Measurements from ENCODE around the gene ZNF529.
"Not testable (repeated sequence)": the region's sequence is repeated elsewhere in the genome, so short reads cannot be mapped to it uniquely, and the experiment has no call there.

The ZNF529 gene

DNA sequence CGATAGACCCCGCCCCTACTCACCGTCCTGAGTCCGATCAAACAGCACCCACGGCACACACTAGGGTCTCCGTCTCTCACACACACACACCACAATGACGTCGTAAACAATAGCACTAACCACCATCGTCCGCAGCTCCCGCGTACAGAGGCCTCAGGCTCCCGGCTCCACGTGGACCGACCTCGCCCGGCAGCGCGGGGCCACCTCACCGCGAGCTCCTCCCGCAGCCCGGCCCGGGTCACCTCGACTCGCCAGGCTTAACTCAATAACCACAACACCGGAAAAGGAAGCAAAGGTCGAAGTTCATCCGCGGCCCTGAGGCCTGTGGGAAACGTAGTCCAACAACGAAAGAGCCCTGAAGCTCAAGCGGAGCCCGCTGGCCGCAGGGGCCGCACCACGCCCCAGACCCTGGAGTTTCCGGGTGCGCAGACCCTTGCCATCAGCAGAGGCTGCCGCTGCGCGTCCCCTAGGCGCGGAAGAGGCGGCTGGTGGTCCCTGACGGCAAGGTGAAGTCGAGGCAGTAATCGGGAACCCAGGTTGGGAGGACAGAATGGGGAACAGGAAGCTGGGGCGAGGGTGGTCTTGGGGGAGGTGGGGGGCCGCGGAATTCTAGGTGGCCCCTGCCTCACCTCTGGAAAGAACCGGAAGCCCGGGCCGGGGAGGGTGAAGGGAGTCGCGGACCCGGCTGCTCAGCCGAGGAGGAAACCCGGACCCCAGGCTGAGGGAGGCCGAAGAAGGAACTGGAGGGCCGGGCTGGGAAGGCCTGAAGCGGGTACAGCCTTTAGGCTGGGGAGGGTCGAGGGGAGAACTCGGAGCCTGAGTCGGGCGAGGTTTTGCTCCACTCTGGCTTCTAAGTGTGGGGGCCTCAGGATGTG, at the start of gene ZNF529:
ZNF529 (minus strand) TSS at position 273 of the 875 bp plus-strand sequence. CDS start 946 bp downstream, outside the sequence.
- DNase-seq (ENCODE audit: low spot score): peak; percentile 90

DNA sequence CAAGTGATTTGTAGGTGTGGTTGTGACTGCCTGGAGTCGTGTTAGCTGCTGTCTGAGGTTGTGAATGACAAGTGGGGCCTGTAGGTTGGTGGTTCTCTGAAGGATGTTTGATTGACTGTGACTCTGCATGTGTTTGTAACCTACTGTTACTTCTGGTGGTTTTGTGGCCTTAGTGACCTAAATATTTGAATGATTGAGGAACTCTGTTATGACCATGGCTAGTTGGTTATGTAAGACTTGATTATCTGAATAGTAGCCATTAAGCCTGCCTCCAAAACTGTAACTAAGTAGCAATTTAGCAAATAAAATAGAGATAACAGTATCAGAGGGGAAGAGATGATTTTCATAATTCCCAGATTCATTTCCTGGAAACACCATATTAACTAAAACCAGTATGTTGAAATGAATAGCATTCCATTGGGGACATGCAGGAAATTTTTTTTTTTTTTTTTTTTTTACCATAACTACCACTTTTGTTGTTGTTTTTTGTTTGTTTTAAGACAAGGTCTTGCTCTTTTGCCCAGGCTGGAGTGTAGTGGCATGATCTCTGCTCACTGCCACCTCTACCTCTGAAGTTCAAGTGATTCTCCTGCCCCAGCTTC, 32.9 kb upstream of the ZNF529 start:
- no peak for DNase-seq (ENCODE audit: low spot score)

DNA sequence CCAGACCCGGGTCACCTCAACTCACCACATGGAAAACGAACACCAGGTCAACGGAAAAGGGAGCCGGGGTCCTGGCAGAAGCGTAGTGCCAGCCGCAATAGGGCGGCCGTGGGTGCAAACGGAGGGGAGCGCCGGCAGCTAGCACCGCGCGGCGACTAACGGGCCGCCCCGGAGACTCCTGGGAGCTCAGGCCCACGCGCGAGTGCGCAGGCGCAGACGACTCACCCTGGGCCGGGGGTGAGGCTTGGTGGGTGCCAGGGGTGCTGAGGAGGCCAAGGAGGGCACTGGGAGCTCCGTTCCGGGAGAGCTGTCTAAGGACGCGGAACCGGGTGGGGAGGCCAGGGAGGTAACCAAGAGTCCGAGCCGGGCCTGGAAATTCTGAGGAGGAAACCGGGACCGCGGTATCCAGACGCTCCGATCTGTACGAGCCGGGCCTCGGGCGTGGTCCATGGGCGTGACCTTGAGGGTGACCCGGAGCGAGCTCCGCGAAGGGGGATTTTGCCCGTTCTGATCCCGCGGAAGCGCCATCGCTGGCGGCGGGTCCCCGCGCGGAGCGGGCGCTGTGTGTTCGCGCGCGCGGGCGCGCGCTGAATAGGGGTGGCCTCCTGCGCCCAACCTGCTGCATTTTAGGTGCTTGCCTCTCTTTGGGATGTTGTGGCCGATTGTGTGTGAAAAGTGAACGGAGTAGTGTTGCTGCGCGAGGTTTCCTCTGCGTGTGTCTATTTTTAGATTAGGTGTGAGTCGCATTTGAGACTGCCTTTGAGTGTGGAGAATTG, 32.2 kb upstream of the ZNF529 start, which contains the start of gene ZNF382:
ZNF382 (plus strand) TSS at position 213 of the 776 bp plus-strand sequence. CDS start 4,602 bp downstream, outside the sequence.
- peak; percentile 94 for DNase-seq (ENCODE audit: low spot score)

DNA sequence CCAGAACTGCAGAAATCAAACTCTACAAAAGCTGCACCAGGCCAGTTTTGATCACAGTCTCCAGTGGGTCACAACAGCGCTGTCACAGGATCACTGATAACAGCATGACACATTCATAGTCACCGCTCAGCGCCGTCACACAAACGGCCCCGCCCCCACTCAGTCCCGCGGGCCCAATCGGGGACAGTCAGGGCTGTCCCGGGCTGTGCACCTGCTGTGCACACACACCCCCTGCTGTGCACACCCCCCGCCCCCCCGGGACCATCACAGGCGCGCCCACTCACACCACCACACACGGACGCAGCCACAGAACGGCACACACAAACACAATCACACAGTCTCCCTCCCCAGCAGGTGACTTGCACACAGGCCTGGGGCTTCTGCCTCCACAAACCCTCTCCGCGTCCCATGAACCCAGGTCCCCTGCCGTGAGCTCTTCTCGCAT, 31.6 kb upstream of the ZNF529 start:
- peak; percentile 88 for DNase-seq (ENCODE audit: low spot score)

DNA sequence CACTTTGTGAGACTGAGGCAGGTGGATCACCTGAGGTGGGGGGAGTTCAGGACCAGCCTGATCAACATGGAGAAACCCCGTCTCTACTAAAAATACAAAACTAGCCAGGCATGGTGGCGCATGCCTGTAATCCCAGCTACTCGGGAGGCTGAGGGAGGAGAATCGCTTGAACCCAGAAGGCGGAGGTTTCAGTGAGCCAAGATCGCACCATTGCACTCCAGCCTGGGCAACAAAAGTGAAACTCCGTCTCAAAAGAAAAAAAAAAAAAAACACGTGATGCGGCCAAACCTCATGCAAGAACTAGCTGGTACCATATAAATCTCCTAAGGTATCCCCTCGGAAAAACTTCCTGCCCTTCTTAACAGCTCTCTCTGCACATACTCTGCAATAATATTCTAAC, 29.6 kb upstream of the ZNF529 start:
- not testable (repeated sequence) for DNase-seq (ENCODE audit: low spot score)

DNA sequence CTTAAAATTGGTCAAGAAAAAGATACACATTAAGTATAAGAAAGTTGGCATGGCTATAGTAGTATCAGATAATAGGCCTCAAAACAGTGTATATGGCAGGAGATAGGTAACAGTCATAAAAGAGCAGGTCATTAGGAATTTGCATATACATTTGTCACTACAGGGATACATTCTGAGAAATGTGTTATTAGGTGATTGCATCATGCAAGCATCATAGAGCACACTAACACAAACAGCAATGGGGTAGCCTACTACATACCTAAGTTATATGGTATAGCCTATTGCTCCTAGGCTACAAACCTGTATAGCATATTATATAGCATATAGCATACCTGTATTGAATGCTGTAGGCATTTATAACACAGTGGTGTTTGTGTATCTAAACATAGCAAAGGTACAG, 6.2 kb upstream of the ZNF529 start:
- no peak for DNase-seq (ENCODE audit: low spot score)

DNA sequence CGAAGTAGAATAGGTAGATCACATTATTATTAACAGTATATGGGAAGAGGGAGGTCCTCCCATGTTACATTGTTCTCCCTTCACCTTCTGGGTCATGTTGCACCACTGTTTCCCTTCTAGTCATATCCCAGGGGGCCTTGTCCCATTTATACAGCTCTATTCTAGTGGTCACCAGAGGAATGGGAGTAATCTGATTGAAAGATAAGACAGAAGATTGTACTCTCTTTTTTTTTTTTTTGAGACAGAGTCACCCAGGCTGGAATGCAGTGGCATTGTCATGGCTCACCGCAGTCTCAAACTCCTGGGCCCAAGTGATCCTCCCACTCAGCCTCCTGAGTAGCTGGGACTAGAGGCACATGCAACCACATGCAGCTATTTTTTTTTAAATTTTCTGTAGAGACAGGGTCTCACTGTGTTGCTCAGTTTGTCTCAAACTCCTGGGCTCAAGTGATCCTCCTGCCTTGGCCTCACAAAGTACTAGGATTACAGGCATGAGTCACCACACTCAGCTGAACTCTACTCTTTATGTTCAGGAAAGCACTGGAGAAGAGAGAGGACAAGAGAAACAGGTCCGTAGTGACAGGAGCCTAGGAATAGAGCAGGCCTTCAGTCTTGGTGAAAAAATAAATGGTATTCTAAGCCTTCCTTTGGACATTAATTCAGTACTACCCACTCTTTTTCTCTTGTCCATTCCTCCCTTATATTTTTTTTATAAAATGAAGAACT, 4.3 kb upstream of the ZNF529 start:
- no peak for DNase-seq (ENCODE audit: low spot score)

DNA sequence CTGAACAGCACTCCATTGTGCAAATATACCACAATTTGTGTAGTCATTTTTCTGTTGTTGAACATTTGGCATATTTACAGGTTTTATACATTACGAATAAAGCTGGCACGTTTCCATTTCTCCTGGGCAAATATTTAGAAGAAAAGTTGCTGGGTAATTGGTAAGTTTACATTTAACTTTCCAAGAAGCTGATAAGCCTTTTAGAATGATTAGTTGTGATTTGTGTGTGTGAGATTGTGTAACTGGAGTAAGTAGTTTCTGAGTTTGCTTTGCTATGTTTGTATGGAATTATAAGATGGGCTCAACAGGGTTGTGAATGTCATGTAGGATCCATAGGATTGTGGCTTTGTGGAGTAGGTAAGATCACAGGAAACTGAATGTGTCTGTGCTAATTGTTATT, 1.6 kb upstream of the ZNF529 start:
- no peak for DNase-seq (ENCODE audit: low spot score)

DNA sequence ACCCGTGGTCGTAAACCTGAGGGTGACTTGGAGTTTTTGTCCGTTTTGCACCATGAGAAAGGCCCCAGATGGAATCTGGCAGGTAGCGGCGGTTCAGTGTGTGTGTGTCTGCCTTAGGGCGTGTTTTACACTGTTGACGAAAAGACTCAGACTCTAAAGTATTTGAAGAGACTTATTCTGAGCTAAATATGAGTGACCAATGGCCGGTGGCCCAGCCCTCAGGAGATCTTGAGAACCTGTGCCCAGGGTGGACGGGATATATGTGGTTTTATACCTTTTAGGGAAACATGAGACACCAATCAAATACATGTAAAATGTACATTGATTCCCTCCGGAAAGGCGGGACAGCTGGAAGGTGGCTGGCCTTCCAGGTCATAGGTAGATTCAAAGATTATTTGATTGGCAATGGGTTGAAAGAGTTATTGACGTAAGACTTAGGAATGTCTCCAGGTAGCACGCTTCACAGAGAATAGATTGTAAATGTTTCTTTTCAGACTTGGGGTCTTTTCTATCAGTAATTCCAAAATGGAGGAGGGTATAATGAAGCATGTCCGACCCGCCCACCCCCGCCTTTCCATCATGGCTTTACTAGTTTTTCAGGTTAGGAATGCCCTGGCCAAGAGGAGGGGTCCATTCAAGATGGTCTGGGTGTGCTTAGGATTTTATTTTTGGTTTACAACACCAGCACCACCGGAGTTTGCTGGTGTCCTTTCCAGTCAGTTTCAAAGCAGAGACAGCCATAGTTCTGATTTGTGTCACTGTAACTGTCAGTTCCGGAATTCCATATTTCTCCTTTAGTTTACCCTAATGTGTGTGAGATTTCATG, 1.0 kb upstream of the ZNF529 start:
- DNase-seq (ENCODE audit: low spot score): no peak

DNA sequence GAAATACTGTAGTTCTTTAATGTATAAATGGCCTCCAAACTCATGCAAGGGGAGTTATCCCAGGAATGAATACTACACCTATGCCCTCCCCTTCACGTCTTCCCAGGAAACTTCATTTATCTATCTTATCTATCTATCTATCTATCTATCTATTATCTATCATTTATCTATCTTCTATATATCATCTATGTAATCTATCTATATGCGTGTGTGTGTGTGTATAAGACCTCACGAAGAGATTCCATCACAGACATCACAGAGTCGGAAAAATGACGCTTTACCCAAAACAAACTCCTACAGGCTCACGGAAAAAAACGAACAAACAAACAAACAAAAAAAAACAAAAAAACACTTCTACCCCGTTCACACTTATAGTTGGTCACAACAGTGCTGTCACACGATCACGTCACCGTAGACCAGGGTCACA, 486 bp downstream of the ZNF529 start:
- no peak for DNase-seq (ENCODE audit: low spot score)

DNA sequence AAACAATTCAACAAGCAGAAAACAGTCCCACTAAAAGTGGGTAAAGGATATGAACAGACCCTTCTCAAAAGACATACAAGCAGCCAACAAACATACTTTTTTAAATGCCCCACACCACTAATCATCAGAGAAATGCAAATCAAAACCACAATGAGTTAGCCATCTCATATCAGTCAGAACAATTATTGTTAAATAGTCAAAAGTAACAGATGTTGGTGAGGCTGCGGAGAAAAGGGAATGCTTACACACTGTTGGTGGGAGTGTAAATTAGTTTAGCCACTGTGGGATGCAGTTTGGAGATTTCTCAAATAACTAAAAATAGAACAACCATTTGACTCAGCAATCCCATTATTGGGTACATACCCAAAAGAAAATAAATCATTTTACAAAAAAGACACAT, 8.7 kb downstream of the ZNF529 start:
- DNase-seq (ENCODE audit: low spot score): no peak

DNA sequence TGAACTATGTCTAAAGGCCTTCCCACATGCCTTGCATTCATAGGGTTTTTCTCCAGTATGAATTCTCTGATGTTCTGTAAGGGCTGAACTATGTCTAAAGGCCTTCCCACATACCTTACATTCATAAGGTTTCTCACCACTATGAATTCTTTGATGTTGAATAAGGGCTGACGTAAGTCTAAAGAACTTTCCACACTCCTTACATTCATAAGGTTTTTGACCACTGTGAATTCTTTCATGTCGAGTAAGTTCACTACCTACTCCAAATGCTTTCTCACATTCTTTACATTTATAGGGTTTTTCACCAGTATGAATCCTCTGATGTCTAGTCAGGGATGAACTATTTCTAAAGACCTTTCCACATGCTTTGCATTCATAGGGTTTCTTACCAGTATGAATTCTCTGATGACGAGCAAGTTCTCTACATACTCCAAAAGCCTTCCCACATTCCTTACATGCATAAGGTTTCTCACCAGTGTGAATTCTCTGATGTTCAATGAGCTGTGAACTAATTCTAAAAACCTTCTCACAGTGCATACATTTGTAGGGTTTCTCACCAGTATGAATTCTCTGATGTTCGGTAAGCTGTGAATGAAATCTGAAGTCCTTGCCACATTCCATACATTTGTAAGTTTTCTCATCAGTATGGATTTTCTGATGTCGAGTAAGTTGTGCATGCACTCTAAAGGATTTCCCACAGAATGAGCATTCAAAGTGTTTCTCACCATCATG, 25.9 kb downstream of the ZNF529 start:
- DNase-seq (ENCODE audit: low spot score): no peak

DNA sequence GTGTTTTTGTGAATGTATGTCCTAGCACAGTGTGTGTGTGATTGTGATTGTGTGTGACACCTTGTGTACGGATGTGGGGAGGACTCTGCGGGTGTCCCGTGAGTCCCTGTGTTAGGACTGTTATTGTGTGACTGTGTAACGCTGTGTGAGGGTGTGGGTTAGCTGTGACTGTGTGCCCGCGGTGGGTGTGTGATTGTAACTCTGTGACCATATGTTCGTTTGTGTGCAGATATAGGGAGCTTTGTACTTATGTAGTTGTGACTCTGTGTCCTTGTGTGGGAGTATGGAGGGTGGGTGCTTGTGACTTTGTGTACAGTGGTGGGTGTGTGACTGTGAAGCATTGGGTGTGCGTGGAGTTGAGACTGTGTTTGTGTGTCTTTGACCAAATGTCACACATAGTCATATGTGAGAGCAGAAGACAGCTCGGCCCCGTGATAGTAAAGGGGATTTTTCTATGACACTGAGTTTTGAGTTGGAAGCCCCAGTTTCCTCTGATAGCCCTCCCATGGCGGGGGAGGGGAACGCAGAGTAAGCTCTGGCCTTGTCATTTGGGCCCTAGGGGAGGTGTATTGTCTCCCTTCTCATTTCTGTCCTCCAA, 44.1 kb downstream of the ZNF529 start:
- peak; percentile 16 for DNase-seq (ENCODE audit: low spot score)

DNA sequence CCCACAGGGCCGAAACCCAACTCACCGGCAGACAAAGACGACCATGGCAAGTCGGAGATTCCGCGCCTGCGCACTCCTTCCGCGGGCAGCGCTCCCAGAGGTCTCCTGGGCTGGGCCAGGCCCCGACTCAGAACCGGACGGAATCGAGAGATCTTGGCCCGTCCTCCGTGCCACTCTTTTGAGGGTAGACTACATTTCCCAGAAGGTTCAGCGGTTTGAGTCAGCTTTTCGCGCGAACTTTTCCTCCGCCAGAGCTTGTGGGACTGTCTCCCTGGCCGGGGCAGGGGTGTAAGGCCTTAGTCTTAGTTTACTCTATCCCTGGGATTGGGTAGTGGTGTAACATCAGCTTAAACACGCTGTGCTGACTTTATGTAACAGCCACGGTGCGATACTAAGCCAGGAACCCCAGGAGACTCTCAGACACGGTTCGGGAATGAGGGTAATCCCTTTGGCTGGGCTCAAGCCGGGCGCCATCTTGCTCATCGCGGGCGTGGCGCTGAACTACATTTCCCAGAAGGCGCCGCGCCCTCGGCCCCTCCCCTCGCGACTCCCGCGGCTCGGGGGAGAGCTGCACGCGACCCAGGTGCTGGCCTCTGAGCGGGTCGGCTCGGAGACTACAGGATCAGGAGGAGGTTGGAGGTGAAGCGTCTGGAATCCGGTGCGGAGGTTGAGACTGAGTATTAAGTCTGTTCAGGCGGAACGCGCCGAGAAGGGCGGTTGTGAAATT, 44.7 kb downstream of the ZNF529 start, which contains the start of gene ZNF260:
ZNF260 (minus strand) TSS at position 78 of the 727 bp plus-strand sequence. CDS start 13,033 bp downstream, outside the sequence.
- peak; percentile 94 for DNase-seq (ENCODE audit: low spot score)

DNA sequence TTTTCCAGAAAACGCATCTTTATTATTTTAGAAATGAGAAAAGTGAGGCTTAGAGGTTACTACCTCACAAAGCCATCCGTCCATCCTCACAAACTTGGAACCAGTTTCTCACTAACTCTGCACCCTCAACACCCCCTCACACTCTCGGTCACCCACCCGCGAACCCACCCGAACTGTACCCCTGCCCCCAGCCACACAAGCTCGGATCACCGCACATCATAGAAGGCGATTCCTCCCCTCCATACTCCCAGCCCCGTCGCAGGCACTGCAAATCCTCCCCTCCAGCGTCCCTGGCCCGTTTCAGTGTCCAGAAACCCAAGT, 45.3 kb downstream of the ZNF529 start:
- DNase-seq (ENCODE audit: low spot score): no peak

DNA sequence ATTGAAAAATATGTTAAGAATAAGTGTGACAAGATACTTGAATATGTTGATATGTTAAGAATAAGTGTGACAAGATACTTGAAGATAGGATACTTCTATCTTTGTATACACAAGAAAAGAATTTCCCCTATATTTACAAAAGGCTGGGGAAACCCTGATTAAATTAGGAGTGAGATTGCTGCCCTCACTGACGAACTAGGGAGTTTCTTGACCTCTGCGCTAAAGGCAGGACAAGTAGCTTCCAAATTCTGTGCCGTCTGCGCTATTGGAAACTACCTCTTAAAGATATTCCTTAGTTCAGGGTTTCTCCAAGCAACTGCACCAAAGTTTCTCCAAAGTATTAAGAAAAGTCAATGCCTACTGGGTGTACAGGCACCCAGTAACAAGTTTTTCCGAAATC, 45.8 kb downstream of the ZNF529 start:
- no peak for DNase-seq (ENCODE audit: low spot score)

DNA sequence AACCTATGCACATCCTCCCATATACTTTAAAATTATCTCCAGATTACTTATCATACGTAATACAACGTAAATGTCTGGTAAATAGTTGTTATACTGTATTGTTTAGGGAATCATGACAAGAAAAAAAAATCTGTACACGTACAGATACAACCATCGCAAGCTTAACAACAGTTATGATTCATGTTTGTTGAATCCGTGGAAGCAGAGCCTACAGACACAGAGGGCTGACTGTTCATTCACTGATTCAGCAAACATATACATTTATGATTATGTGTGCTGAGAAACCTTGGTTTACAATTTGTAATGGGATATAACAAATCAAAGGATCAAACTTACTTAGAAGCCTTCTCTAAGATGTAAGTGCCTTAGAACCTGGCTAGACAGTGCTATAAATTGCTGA, 46.5 kb downstream of the ZNF529 start:
- no peak for DNase-seq (ENCODE audit: low spot score)

DNA sequence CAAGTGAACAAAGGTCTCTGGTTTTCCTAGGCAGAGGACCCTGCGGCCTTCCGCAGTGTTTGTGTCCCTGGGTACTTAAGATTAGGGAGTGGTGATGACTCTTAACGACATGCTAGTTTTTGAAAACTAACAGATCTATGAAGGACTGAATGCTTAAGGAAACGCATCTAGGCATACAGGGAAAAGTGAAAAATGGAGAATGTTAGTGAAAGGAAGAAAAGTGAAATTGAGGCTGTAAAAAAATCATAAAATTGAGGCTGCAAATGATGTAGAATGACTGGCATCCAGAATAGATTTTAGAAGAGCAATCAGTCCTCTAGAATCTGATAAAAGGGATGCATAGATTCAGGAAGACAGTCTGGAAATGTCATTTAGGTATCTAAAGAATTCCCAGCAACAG, 48.5 kb downstream of the ZNF529 start:
- DNase-seq (ENCODE audit: low spot score): no peak

DNA sequence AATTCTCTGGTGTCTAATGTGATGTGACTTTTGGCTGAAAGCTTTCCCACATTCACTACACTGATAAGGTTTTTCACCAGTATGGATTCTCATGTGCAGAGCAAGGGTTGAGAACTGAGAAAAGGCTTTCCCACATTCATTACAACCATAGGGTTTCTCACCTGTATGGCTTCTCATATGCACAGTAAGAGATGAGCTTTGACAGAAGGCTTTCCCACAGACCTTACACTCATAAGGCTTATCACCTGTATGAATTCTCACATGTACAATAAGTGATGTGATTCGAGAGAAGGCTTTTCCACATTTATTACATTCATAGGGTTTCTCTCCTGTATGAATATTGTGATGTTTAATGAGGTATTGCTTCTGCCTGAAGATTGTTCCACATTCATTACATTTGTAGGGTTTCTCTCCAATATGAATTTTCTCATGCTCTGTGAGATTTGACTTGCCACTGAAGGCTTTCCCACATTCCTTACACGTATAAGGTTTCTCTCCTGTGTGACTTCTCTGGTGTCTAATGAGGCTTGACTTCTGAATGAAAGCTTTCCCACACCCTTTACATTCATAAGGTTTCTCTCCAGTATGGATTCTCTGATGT, 59.0 kb downstream of the ZNF529 start:
- DNase-seq (ENCODE audit: low spot score): no peak
